T-helper 1 cell treated with Interleukin-12 subunit alpha and Interleukin-12 subunit beta and Interleukin-4 antibody, amounts not matched to agents 30 ng/mL and 1 ng/mL, for 36 hours (primary cell): ENCODE results near the gene SINHCAF. TPM values are rescaled to one million over a fixed set of nuclear protein-coding genes. Genes with fewer than 3 reads are reported as not detected.

Experiments used
- intact Hi-C: fragments of 100-400 bp; cut with micrococcal nuclease; formaldehyde crosslinking; loops from one replicate; pipeline ENCODE4 v1.15.1; 2024
- total RNA-seq: library from RNA; stranded (reverse); gene quantifications from 2 replicates; pipeline ENCODE4 v1.2.3, GENCODE V29; 2022

The SINHCAF gene
- total RNA-seq, 1 donor from 2014 or later, result 116 TPM

GRCh38 chr12:31312431-31312830 lies 13.5 kb downstream of the SINHCAF start:
- intact Hi-C loops, result no loop called here

- intact Hi-C loops, result no loop called here
These were observed 14.2 kb downstream of the SINHCAF start for GRCh38 chr12:31311634-31312258.

GRCh38 chr12:31310488-31310887 lies 15.5 kb downstream of the SINHCAF start:
- intact Hi-C loops, result no loop called here

GRCh38 chr12:31309279-31309678 lies 16.7 kb downstream of the SINHCAF start:
- intact Hi-C loops, result no loop called here

- intact Hi-C loops, result no loop called here
These were observed 17.8 kb downstream of the SINHCAF start for GRCh38 chr12:31308116-31308515.

- intact Hi-C loops, result no loop called here
These were observed 19.1 kb downstream of the SINHCAF start for GRCh38 chr12:31306866-31307265.

GRCh38 chr12:31303466-31303865 lies 22.5 kb downstream of the SINHCAF start:
- intact Hi-C loops, result no loop called here

GRCh38 chr12:31301311-31301710 lies 24.6 kb downstream of the SINHCAF start:
- intact Hi-C loops, result no loop called here

GRCh38 chr12:31300783-31301182 lies 25.2 kb downstream of the SINHCAF start:
- intact Hi-C loops, result no loop called here

GRCh38 chr12:31300341-31300740 lies 25.6 kb downstream of the SINHCAF start:
- intact Hi-C loops, result no loop called here

GRCh38 chr12:31298922-31299321 lies 27.0 kb downstream of the SINHCAF start:
- intact Hi-C loops, result loop anchor here (1.0 kb wide), 1 partner anchor 19 kb away; no protein-coding TSS in a partner anchor

GRCh38 chr12:31298515-31298910 lies 27.4 kb downstream of the SINHCAF start:
- intact Hi-C loops, result no loop called here

- intact Hi-C loops, result no loop called here
These were observed 28.1 kb downstream of the SINHCAF start for GRCh38 chr12:31297572-31298514.

- intact Hi-C loops, result no loop called here
These were observed 36.5 kb downstream of the SINHCAF start for GRCh38 chr12:31289441-31289840.

GRCh38 chr12:31288381-31288780 lies 37.6 kb downstream of the SINHCAF start:
- intact Hi-C loops, result no loop called here

GRCh38 chr12:31280183-31280582 lies 45.8 kb downstream of the SINHCAF start:
- intact Hi-C loops, result no loop called here

GRCh38 chr12:31279390-31279924 lies 46.5 kb downstream of the SINHCAF start:
- intact Hi-C loops, result no loop called here

- intact Hi-C loops, result no loop called here
These were observed 47.1 kb downstream of the SINHCAF start for GRCh38 chr12:31278832-31279231.

GRCh38 chr12:31278424-31278823 lies 47.5 kb downstream of the SINHCAF start:
- intact Hi-C loops, result no loop called here

- intact Hi-C loops, result no loop called here
These were observed 48.9 kb downstream of the SINHCAF start for GRCh38 chr12:31277081-31277480.

GRCh38 chr12:31275491-31275890 lies 50.5 kb downstream of the SINHCAF start:
- intact Hi-C loops, result no loop called here
